Activated naive CD4-positive, alpha-beta T cell treated with anti-CD3 and anti-CD28 coated beads for 36 hours (primary cell): ENCODE data around the gene DNM3. TPM values are rescaled to one million over a fixed set of nuclear protein-coding genes. Genes with fewer than 3 reads are reported as not detected.

Source experiments
- CTCF ChIA-PET: fragments of 350-600 bp; sonication (Branson Sonifier 250); formaldehyde crosslinking; loops from one replicate; lab custom pipeline; 2021; ENCODE audit warnings: antibody characterized with exemption; lab: Charles Lee
- DNase-seq: peaks from one replicate; pipeline ENCODE4 v3.0.0-alpha.2; 2020
- H3K27ac Mint-ChIP-seq: one replicate; pipeline ENCODE4 v1.8.0; 2021; ENCODE audit warnings: mild to moderate bottlenecking, mixed read lengths
- H3K27me3 Mint-ChIP-seq: one replicate; pipeline ENCODE4 v1.8.0; 2021; ENCODE audit warnings: low read depth, mixed read lengths
- H3K36me3 Mint-ChIP-seq: one replicate; pipeline ENCODE4 v1.8.0; 2021; ENCODE audit warnings: low read depth, mixed read lengths
- H3K4me1 Mint-ChIP-seq: one replicate; pipeline ENCODE4 v1.8.0; 2021; ENCODE audit warnings: low read depth, mixed read lengths
- H3K4me3 Mint-ChIP-seq: one replicate; pipeline ENCODE4 v1.8.0; 2021; ENCODE audit warnings: mild to moderate bottlenecking, moderate library complexity, mixed read lengths
- H3K9me3 Mint-ChIP-seq: one replicate; pipeline ENCODE4 v1.8.0; 2021; ENCODE audit warnings: mixed read lengths
- intact Hi-C: fragments of 100-400 bp; cut with micrococcal nuclease; formaldehyde crosslinking; loops from one replicate; pipeline ENCODE4 v1.15.1; 2023
- total RNA-seq, 2 experiments: library from RNA; stranded (reverse); gene quantifications; one replicate each; pipeline ENCODE4 v1.2.3, GENCODE V29; 2021

Gene DNM3
- total RNA-seq, 2 experiments from 2014 or later: 0.96 to 0.98 TPM

GRCh38 chr1:172121081-172121717 lies 279.9 kb downstream of the DNM3 start:
- Mint-ChIP-seq H3K9me3 (no peaks in the 10 kb centered on the region), H3K27me3 (no peaks in the 10 kb centered on the region), H3K27ac (no peak overlapping the region), H3K36me3 (no peaks in the 10 kb centered on the region), H3K4me1 (peaks cover 27% of the 10 kb centered on the region), H3K4me3 (no peak overlapping the region)
- intact Hi-C loops: no loop called here
- CTCF ChIA-PET: interaction anchor here (1.2 to 1.3 kb wide), 2 partner anchors 9 to 31 kb away, joined by 3 to 5 read pairs; no protein-coding TSS in a partner anchor
- DNase-seq: no peak

GRCh38 chr1:172122381-172122780 lies 281.1 kb downstream of the DNM3 start:
- H3K36me3 Mint-ChIP-seq: no peaks in the 10 kb centered on the region
- CTCF ChIA-PET: no interaction called here
- no peaks in the 10 kb centered on the region for H3K9me3 Mint-ChIP-seq
- intact Hi-C loops: no loop called here
- H3K4me3 Mint-ChIP-seq: no peak overlapping the region
- H3K4me1 Mint-ChIP-seq: peaks cover 22% of the 10 kb centered on the region
- no peak overlapping the region for H3K27ac Mint-ChIP-seq
- DNase-seq: no peak
- no peaks in the 10 kb centered on the region for H3K27me3 Mint-ChIP-seq

DNA sequence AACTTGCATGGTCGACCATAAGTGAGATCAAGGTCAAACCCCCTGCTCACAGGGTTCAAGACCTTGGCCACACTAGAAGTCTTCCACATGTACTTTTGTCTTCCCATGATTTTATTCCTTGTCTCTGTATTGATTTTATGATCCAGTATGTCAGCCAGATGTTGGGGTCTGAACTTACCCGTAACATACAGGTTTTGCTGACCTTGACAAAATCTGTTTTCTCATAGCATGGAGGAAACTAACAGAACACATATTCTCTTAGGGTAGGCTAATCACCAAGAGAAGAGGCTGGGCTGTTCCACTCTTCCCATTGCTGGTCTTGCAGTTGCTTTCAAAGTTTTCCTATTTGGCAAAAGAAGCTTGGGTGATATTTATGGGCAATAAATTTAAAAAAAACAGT lies 284.0 kb downstream of the DNM3 start:
- Mint-ChIP-seq H3K36me3 (no peaks in the 10 kb centered on the region), H3K27me3 (no peaks in the 10 kb centered on the region), H3K4me3 (no peak overlapping the region), H3K9me3 (no peaks in the 10 kb centered on the region), H3K4me1 (no peaks in the 10 kb centered on the region), H3K27ac (no peak overlapping the region)
- CTCF ChIA-PET: no interaction called here
- intact Hi-C loops: no loop called here
- DNase-seq: no peak

DNA sequence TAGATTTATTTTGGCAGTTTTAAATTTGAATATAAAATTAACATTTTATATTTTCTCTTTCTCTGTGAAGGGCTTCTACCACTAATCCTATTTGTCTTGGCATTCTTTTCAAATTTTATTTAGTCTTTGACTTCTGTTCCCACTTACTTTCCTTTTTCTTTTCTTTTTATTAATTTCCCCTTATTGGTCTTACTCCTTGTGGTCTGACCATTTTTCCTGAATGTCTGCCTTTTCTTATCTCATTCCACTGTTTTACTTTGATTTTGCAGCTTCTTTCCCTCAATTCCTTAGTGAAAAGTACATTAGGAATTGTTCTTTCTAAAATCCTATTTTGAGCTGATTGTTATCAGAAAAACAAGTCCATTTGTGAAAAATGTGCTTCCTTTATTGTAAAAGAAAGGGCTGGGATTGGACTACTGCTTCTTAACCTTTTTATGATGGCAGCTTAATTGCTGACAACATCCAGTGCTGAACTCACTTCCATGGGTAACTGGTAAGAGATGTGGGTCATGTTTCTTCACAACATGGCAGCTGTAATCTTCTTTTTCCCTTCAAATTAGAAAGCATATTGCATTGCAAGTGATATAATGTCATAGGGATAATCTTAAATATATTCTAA lies 284.6 kb downstream of the DNM3 start:
- H3K4me1 Mint-ChIP-seq: no peaks in the 10 kb centered on the region
- no peaks in the 10 kb centered on the region for H3K9me3 Mint-ChIP-seq
- no peak overlapping the region for H3K4me3 Mint-ChIP-seq
- intact Hi-C loops: no loop called here
- no peak for DNase-seq
- no peaks in the 10 kb centered on the region for H3K36me3 Mint-ChIP-seq
- H3K27ac Mint-ChIP-seq: no peak overlapping the region
- CTCF ChIA-PET: interaction anchor here (0.6 kb wide), 1 partner anchor 53 kb away, joined by 3 read pairs; no protein-coding TSS in a partner anchor
- no peaks in the 10 kb centered on the region for H3K27me3 Mint-ChIP-seq

DNA sequence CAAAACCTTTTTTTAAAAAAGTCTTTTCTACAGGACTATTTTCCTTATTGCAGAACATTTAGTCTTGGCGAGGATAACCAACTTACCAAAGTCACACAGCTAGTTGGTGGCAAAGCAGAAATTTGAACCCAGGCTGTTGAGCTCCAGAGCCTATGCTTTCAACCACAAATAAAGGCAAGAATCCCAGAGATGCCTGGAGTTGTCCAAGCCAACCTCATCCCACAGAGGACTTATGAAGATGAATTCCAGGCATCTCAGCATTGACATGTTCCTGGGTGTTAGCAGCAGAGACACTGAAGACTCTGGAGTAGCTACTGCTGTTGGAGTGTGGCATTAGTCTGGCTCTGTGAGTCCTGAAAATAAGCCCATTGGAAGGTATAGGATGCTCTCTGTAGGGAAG lies 291.5 kb downstream of the DNM3 start:
- CTCF ChIA-PET: interaction anchor here (0.6 kb wide), 1 partner anchor 267 kb away, joined by 3 read pairs; no protein-coding TSS in a partner anchor
- no peaks in the 10 kb centered on the region for H3K36me3 Mint-ChIP-seq
- peaks cover 17% of the 10 kb centered on the region for H3K4me1 Mint-ChIP-seq
- no peak overlapping the region for H3K27ac Mint-ChIP-seq
- DNase-seq: no peak
- no peaks in the 10 kb centered on the region for H3K9me3 Mint-ChIP-seq
- intact Hi-C loops: no loop called here
- no peak overlapping the region for H3K4me3 Mint-ChIP-seq
- no peaks in the 10 kb centered on the region for H3K27me3 Mint-ChIP-seq

GRCh38 chr1:172134087-172134731 lies 292.9 kb downstream of the DNM3 start:
- H3K4me3 Mint-ChIP-seq: no peak overlapping the region
- no peaks in the 10 kb centered on the region for H3K36me3 Mint-ChIP-seq

GRCh38 chr1:172135076-172135672 lies 293.9 kb downstream of the DNM3 start:
- intact Hi-C loops: no loop called here
- no peak overlapping the region for H3K4me3 Mint-ChIP-seq
- H3K9me3 Mint-ChIP-seq: no peaks in the 10 kb centered on the region
- H3K36me3 Mint-ChIP-seq: no peaks in the 10 kb centered on the region
- no peaks in the 10 kb centered on the region for H3K27me3 Mint-ChIP-seq
- no peak overlapping the region for H3K27ac Mint-ChIP-seq
- H3K4me1 Mint-ChIP-seq: peaks cover 17% of the 10 kb centered on the region
- DNase-seq: peak; percentile 43
- CTCF ChIA-PET: interaction anchor here (0.5 to 1.7 kb wide), 6 partner anchors 132 to 585 kb away, joined by 3 to 11 read pairs (median 4); no protein-coding TSS in a partner anchor

More at GRCh38 chr1:172134087-172134731, 292.9 kb downstream of the DNM3 start:
- Mint-ChIP-seq H3K4me1 (peaks cover 17% of the 10 kb centered on the region), H3K9me3 (no peaks in the 10 kb centered on the region), H3K27me3 (no peaks in the 10 kb centered on the region), H3K27ac (no peak overlapping the region)
- peak; percentile 12 for DNase-seq
- intact Hi-C loops: loop anchor here (1.0 kb wide), 5 partner anchors 20 to 265 kb away; no protein-coding TSS in a partner anchor
- CTCF ChIA-PET: interaction anchor here (0.6 to 1.7 kb wide), 4 partner anchors 259 to 586 kb away, joined by 3 to 11 read pairs (median 4); no protein-coding TSS in a partner anchor

- DNase-seq: no peak
- Mint-ChIP-seq H3K9me3 (no peaks in the 10 kb centered on the region), H3K27me3 (no peaks in the 10 kb centered on the region), H3K36me3 (no peaks in the 10 kb centered on the region), H3K4me3 (no peak overlapping the region), H3K4me1 (peaks cover 17% of the 10 kb centered on the region), H3K27ac (no peak overlapping the region)
- intact Hi-C loops: no loop called here
- CTCF ChIA-PET: no interaction called here
Measured at GRCh38 chr1:172135978-172136610, 294.8 kb downstream of the DNM3 start.

DNA sequence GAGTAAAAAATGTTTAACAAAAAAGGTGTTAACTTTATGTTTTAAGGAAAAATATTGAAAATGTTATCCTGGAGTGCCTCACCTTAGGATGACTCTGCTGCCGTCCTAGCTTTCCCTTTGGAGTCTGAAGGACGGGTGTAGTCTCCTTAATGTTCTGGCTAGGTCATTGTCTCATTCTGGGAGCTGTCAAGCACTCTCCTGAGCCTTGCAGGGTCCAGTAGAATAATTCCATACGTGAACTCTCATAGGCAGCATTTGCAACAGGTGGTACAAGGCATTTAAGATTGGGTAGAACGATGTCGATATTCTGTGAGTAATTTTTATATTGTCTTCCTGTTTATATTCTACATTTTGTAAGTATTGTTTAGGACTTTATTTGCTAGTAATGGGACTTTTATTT lies 295.6 kb downstream of the DNM3 start:
- Mint-ChIP-seq H3K9me3 (no peaks in the 10 kb centered on the region), H3K36me3 (no peaks in the 10 kb centered on the region), H3K4me3 (no peak overlapping the region), H3K27ac (no peak overlapping the region), H3K27me3 (no peaks in the 10 kb centered on the region), H3K4me1 (peaks cover 17% of the 10 kb centered on the region)
- intact Hi-C loops: no loop called here
- DNase-seq: no peak
- CTCF ChIA-PET: no interaction called here

- CTCF ChIA-PET: interaction anchor here (0.5 to 0.6 kb wide), 2 partner anchors 11 to 17 kb away, joined by 4 read pairs; no protein-coding TSS in a partner anchor
- intact Hi-C loops: no loop called here
- Mint-ChIP-seq H3K36me3 (no peaks in the 10 kb centered on the region), H3K27me3 (no peaks in the 10 kb centered on the region), H3K9me3 (no peaks in the 10 kb centered on the region), H3K4me1 (peaks cover 17% of the 10 kb centered on the region), H3K27ac (no peak overlapping the region), H3K4me3 (no peak overlapping the region)
- DNase-seq: no peak
Measured at GRCh38 chr1:172137703-172138454, 296.6 kb downstream of the DNM3 start.

DNA sequence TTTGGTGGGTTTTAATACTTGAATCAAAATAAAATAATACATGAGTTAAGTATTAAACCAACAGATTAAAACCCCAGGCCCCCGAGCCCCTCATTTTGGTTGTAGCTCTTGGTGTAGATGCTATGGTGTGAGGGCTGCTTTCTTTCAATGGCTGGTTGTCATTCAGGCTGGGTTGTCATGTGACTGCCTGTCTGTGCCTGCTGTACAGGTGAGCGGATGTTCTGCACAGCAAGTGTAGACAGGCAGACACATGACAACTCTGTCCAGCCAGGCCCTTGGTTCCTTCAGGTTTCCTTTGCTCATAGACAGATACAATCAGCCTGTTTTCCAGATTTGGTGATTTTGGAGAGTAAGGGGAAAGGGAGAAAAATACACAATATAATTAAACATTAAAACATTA lies 297.3 kb downstream of the DNM3 start:
- H3K27me3 Mint-ChIP-seq: no peaks in the 10 kb centered on the region
- H3K4me3 Mint-ChIP-seq: no peak overlapping the region
- peaks cover 14% of the 10 kb centered on the region for H3K4me1 Mint-ChIP-seq
- no peak overlapping the region for H3K27ac Mint-ChIP-seq
- intact Hi-C loops: no loop called here
- DNase-seq: no peak
- CTCF ChIA-PET: interaction anchor here (0.5 kb wide), 1 partner anchor 11 kb away, joined by 4 read pairs; no protein-coding TSS in a partner anchor
- H3K36me3 Mint-ChIP-seq: no peaks in the 10 kb centered on the region
- H3K9me3 Mint-ChIP-seq: no peaks in the 10 kb centered on the region
